ACC112 (cell line): ENCODE results near the gene ACOT11.

ENCODE experiments used
- H2AFZ ChIP-seq: fragments of 200-600 bp; sonication (generic); one replicate; pipeline ENCODE4 v1.6.0; 2017; ENCODE audit warnings: antibody characterized with exemption, low read length; ENCODE audit not compliant: unreplicated experiment
- H3K27ac ChIP-seq: fragments of 200-600 bp; sonication (generic); 2 replicates; pipeline ENCODE4 v1.5.1; 2014; ENCODE audit warnings: low read depth, mild to moderate bottlenecking, antibody characterized with exemption, low read length, moderate library complexity
- H3K27me3 ChIP-seq: fragments of 200-600 bp; sonication (generic); 2 replicates; pipeline ENCODE4 v1.6.1; 2014; ENCODE audit warnings: mild to moderate bottlenecking, antibody characterized with exemption, low read length, moderate library complexity, mixed read lengths; ENCODE audit not compliant: insufficient read depth
- H3K36me3 ChIP-seq: fragments of 200-600 bp; sonication (generic); 2 replicates; pipeline ENCODE4 v1.6.1; 2016; ENCODE audit warnings: mild to moderate bottlenecking, antibody characterized with exemption, low read length, moderate library complexity, mixed read lengths; ENCODE audit not compliant: insufficient read depth
- H3K4me1 ChIP-seq: fragments of 200-600 bp; sonication (generic); one replicate; pipeline ENCODE4 v1.6.1; 2016; ENCODE audit warnings: low read length, mixed read lengths; ENCODE audit not compliant: insufficient read depth, unreplicated experiment, control insufficient read depth
- H3K4me3 ChIP-seq: fragments of 200-600 bp; sonication (generic); 2 replicates; pipeline ENCODE4 v1.5.1; 2014; ENCODE audit warnings: mild to moderate bottlenecking, low read depth, low read length
- H3K79me2 ChIP-seq: fragments of 200-600 bp; sonication (generic); one replicate; pipeline ENCODE4 v1.6.0; 2016; ENCODE audit warnings: low read length; ENCODE audit not compliant: control insufficient read depth, unreplicated experiment, insufficient read depth

The ACOT11 gene

DNA sequence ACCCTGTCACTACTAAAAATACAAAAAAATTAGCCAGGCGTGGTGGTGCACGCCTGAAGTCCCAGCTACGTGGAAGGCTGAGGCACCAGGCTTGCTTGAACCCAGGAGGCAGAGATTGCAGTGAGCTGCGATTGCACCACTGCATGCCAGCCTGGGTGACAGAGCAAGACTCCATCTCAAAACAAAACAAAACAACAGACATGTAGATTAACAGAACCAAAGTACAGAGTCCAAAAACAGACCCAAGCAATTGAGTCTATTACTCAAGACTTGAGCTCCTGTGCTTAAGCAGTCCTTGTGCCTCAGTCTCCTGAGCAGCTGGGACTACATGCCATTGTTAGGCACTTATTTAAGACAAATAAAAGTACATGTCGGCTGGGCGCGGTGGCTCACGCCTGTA, 9.5 kb upstream of the ACOT11 start:
- H3K4me3 ChIP-seq: no peak overlapping the region
- H3K4me1 ChIP-seq: peaks cover 13% of the 10 kb centered on the region
- no peak overlapping the region for H3K27ac ChIP-seq
- H2AFZ ChIP-seq: no peak overlapping the region
- H3K27me3 ChIP-seq: no peaks in the 10 kb centered on the region
- no peaks in the 10 kb centered on the region for H3K79me2 ChIP-seq
- H3K36me3 ChIP-seq: no peaks in the 10 kb centered on the region

DNA sequence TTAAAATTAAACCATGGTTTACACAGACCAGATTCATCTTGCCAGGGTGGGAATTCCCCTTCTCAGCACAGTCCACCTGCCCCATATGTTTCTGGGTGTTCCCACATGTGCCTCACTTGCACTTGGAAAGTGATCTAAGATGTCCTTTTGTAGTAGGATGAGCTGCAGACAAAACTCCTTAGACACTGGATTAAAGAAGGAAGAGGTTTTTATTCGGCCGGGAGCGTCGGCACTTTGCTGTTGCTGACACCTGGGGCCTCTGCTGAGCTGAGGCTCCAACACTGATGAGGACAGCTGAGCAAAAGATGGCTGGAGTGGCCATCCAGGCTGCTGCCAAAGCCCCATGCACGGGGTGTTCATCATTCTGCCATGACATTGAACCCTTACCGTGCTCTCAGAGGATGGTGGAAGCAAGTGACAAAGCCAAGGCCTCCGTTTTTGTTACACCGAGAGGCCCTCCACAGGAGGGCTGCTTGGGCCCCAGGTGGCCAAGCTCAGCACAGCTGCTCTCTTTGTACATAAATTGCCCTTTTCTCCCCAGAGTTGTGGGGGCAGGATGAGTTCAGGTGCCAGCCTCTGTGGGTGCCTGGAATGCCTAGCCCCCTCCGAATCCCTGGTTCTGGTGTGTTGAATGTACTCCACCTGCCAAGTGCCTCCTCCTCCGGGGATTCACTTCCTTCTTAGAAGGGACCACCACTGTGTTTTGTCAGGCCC, 7.3 kb upstream of the ACOT11 start:
- no peaks in the 10 kb centered on the region for H3K79me2 ChIP-seq
- H3K36me3 ChIP-seq: no peaks in the 10 kb centered on the region
- no peak overlapping the region for H3K27ac ChIP-seq
- H3K4me3 ChIP-seq: no peak overlapping the region
- H3K27me3 ChIP-seq: no peaks in the 10 kb centered on the region
- no peak overlapping the region for H2AFZ ChIP-seq
- peaks cover 21% of the 10 kb centered on the region for H3K4me1 ChIP-seq

DNA sequence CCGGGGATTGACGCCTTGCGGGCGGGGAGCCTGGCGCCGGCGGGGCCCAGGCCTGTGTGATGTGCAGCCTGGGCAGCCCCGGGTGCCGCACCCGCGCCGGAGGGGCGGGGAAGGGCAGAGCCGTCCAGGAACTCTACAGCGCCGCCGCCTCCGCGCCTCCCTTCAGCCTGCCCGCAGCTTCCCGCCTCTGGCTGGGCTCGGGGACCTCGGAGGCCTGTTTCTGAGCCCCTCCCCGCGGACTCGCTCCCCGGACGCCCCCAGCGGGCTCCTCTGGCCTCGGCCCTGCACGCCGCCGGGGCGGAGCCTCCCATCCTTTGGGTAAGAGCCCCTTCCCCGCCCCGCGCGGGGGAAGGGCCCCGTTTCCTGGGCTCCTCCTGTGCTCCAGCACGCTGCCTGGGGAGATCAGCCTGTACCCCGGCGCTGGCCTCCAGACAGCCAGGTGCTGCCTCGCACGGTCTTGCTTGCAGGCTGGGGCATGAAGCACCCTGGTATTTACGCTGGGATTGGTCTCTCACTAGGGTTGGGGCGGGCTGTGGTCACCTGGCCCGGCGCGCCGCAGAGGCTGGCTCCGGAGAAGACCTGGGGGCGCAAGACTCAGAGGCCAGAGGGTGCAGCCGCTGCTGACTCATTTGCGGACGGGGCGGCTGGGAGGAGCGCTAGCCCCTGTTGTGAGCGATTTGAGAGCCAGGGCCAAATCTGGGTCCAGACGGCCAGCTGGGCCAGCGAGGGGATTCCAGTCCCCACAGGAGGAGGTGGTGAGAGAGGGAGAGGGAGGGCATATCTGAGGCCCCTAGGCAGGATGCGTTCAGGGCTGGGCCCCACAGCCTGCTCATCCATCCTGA, 5.7 kb upstream of the ACOT11 start:
- H3K27ac ChIP-seq: peak overlapping the region; percentile 68
- H3K27me3 ChIP-seq: no peaks in the 10 kb centered on the region
- no peaks in the 10 kb centered on the region for H3K79me2 ChIP-seq
- peak overlapping the region; percentile 74 for H3K4me3 ChIP-seq
- H2AFZ ChIP-seq: peak overlapping the region; percentile 76
- H3K4me1 ChIP-seq: peaks cover 21% of the 10 kb centered on the region
- H3K36me3 ChIP-seq: no peaks in the 10 kb centered on the region

DNA sequence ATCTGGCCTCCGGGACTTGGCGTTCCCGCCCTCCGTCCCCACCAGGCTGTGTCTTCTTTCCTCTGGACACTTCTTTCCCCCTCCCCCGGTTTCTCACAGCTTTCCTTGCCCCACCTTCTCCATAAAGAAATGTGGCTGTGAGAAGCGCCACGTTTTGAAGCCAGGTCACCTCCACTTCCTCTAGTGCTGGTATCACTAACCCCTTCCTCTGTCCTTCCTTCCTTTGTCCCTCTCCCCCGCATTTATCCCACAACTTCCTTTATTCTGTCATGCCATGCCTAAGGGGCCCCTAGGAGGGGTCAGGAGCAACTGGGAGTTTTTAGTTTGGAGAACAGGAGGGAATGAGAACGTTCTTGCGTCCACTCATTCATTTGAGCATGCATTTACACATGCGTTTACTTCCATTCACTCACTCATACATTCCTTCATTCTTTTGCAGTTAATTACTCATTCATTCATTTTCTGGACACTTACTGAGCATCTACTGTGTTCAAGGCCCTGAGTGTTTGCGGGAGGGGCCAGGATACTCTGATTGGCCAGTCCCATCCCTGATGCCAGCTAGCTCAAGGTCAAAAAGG, 5.0 kb upstream of the ACOT11 start:
- Histone ChIP-seq H3K79me2 (no peaks in the 10 kb centered on the region), H3K27me3 (no peaks in the 10 kb centered on the region), H3K36me3 (no peaks in the 10 kb centered on the region), H2AFZ (no peak overlapping the region), H3K27ac (peak overlapping the region; percentile 68), H3K4me1 (peaks cover 21% of the 10 kb centered on the region), H3K4me3 (peak overlapping the region; percentile 74)

DNA sequence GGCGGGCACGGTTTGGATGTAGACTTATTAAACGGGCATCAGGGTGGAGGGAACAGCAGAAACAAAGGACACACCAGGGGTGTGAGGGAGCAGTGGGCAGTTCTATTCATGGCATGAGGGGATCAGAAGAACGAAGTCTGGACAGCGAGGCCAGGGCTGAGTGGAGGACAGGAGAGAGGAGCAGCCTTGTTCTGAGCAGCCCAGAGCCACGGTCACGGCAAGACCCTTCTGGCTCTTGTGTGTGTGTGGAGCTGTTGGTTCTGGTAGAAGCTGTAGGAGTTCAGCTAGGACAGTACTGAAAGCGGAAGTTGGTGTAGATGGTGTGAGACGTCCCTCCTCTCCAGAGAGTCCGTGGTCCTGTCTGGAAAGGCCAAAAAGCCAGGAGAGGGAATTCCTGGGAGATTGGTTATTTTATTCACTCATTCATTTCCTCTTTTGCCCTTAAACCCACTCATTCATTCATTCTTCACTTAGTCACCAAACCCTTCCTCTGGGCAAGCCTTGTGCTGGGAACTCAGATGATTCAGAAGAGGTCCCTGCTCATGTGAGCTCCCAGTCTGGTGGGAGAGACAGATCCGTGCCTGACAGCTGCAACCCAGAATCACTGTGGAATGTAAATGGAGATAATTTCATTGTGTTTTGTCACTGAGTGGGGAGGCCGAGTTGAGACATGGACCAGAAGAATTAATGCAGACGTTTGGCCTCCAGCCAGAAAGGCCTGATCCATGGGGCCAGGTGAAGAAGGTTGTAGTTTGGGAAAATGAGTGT, 4.1 kb upstream of the ACOT11 start:
- peak overlapping the region; percentile 68; the same call in 1 of the 2 replicates for H3K27ac ChIP-seq
- H3K27me3 ChIP-seq: no peaks in the 10 kb centered on the region
- H2AFZ ChIP-seq: no peak overlapping the region
- H3K4me1 ChIP-seq: peaks cover 21% of the 10 kb centered on the region
- H3K79me2 ChIP-seq: no peaks in the 10 kb centered on the region
- no peak overlapping the region for H3K4me3 ChIP-seq
- no peaks in the 10 kb centered on the region for H3K36me3 ChIP-seq

DNA sequence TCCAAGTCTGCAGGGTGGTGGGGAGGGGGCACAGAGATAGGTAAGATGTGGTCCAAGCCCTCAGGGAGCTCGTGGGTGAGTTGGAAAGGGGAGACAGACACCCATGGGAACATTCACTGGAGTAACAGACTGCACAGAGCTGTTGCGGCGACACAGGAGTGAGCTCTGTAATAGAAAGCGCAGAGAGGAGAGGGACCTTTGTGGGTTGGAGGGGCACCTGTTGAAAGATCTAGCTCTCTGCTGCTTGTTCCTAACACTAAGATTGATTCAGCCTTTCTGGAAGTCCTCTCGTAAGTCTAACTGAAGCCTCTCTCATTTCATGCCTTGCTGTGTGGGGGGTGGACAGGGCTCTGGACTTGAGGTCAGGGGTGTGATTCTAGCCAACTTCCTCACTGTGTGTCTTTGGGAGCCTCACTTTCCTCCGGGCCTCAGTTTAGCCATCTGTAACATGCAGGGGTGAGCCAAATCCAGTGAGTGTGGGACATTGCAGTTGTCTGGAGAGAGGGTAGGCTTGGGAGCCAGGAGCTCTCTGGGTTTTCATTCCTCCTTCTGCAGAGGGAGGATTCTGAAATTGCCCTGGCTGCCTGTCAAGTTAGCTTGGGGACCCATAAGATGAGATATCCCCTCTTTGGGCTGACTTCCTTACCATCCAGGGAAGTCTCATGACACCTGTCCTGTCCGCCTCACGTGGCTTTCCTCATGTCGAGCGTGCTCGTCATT, 2.0 kb upstream of the ACOT11 start:
- no peak overlapping the region for H3K27ac ChIP-seq
- H2AFZ ChIP-seq: no peak overlapping the region
- H3K4me3 ChIP-seq: no peak overlapping the region
- no peaks in the 10 kb centered on the region for H3K36me3 ChIP-seq
- no peaks in the 10 kb centered on the region for H3K79me2 ChIP-seq
- H3K27me3 ChIP-seq: no peaks in the 10 kb centered on the region
- peaks cover 21% of the 10 kb centered on the region for H3K4me1 ChIP-seq

DNA sequence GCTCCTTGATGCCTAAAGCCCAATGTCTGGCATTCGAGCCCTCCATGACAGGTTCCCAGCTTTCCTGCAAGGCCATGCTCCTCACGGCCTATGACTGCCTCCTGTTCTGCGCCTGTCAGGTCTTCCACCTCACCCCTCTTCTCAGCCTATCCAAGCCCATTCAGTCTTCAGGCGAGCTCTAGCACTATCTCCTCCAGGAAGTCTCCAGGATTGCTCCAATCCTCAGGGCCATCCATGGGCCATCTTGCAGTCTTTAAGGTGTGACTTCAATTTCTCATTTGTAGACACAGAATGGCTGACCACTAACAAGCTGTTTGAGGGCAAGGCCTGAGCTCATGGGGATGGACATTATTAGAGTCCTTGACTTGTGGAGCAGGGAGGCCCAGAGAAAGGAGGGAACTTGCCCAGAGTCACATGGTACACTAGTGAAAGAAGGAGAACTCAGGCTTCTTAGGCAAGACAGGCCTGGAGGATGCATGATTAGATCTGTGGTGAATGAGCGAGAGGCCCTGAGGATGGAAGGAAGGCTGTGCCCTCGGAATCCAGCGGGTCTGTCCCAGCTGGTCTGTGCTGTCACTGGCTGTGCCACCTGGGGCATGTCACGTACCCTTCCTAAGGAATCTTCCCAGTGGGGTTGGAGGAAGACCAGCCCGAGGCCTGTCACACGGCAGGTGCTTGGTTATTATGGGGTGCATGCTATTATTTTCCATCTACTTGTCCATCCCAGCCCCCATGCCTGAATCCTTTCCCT, 1.2 kb upstream of the ACOT11 start:
- H2AFZ ChIP-seq: no peak overlapping the region
- no peaks in the 10 kb centered on the region for H3K36me3 ChIP-seq
- H3K27ac ChIP-seq: no peak overlapping the region
- H3K4me1 ChIP-seq: peaks cover 17% of the 10 kb centered on the region
- H3K4me3 ChIP-seq: no peak overlapping the region
- no peaks in the 10 kb centered on the region for H3K79me2 ChIP-seq
- no peaks in the 10 kb centered on the region for H3K27me3 ChIP-seq

DNA sequence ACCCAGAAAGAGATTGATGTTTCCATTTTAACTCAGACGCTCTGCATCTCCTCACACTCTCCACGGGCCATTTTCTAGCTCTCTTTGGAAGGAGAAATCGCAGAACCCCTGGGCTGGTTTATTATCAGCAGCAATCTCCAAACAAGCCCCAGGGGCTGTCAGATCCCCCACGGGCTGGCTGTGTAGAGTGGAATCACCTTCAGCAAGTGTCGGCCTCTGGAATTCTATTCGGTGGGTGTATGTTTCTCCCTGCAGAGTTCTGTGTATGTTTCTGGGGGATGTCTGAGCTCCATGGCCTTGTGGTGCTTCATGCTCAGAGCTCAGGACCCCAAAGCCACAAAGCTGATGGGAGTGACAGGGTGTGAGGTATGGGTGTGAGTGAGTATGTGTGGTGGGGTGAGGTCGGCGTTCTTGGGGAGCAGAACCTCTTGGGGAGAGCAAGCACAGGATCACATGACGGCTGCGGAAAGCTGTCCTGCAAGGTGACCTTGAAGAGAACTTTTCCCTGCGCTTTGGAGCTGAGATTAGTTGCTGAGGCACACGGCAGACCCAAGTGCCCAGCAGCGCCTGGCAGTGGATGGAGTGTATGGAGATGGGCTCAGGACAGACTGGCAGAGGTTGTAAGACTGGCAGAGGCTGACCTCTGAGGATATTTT, 489 bp downstream of the ACOT11 start:
- no peaks in the 10 kb centered on the region for H3K79me2 ChIP-seq
- H3K27ac ChIP-seq: no peak overlapping the region
- no peak overlapping the region for H2AFZ ChIP-seq
- H3K36me3 ChIP-seq: no peaks in the 10 kb centered on the region
- H3K27me3 ChIP-seq: no peaks in the 10 kb centered on the region
- H3K4me1 ChIP-seq: peaks cover 9% of the 10 kb centered on the region
- no peak overlapping the region for H3K4me3 ChIP-seq

DNA sequence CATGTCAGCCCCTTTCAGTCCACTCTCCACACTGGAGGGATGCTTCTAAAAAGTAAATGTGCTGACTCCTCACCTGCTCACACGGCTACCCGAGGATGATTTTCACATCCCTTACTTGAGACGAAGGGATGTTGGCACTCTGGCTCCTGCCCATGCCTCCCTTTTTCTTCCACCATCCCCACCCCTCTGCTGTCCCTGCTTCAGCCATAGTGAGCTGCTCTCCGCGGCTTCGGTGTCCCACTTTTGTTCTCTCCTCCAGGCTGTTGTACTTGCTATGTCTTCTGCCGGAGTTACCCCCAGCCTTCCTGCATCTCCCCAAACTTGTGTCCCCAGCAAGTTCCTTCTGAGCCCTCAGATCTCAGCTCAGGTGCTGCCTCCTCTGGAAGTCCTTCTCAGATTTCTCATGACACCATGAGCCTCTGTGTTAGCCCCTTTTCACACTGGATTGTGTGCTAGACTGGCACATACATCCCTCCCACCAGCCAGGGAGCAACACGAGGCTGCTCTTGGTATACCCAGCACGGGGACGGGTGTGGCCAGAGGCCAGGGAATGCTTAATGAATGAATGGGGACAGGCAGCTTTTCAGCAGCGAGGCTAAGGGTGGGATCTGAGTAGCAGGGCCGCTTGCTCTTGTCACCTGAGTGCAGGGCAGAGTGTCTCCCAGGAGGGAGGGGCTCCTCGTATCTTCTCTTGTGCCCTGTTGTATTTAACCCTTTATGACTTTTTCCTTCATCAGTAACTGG, 1.3 kb downstream of the ACOT11 start:
- no peaks in the 10 kb centered on the region for H3K79me2 ChIP-seq
- no peak overlapping the region for H3K27ac ChIP-seq
- no peaks in the 10 kb centered on the region for H3K36me3 ChIP-seq
- no peaks in the 10 kb centered on the region for H3K27me3 ChIP-seq
- H2AFZ ChIP-seq: no peak overlapping the region
- peaks cover 1% of the 10 kb centered on the region for H3K4me1 ChIP-seq
- no peak overlapping the region for H3K4me3 ChIP-seq
